Fibroblast of the aortic adventitia (primary cell): ENCODE results near the gene SLA2. TPM values are rescaled to one million over a fixed set of nuclear protein-coding genes. Genes with fewer than 3 reads are reported as not detected.

ENCODE experiments used
- DNase-seq: peaks from one replicate; pipeline ENCODE4 v3.0.0-alpha.2; 2010; ENCODE audit warnings: low read depth
- H3K4me3 ChIP-seq: 2 replicates; pipeline ENCODE4 v1.5.1; 2011; ENCODE audit warnings: low read depth, mild to moderate bottlenecking, control low read depth, low read length, moderate library complexity
- CTCF ChIP-seq: IDR thresholded peaks from 2 replicates; pipeline ENCODE4 v1.5.1; 2011; ENCODE audit warnings: mild to moderate bottlenecking, low read length, control low read depth, inconsistent platforms; ENCODE audit not compliant: insufficient read depth
- total RNA-seq: library from RNA; depleted of rRNA; stranded (reverse); fragments of >200 nt; gene quantifications from 2 replicates; pipeline ENCODE4 v1.2.3, GENCODE V29; 2012; ENCODE audit warnings: low replicate concordance

Gene SLA2
- total RNA-seq, 1 donor = not detected

- TF ChIP-seq CTCF = no peak
Observed at GRCh38 chr20:36591281-36591680, 54.7 kb downstream of the SLA2 start.

GRCh38 chr20:36587388-36588070 lies 58.5 kb downstream of the SLA2 start:
- TF ChIP-seq CTCF = no peak
- no peak for DNase-seq
- no peak overlapping the region for H3K4me3 ChIP-seq

More at GRCh38 chr20:36591281-36591680, 54.7 kb downstream of the SLA2 start:
- no peak for DNase-seq
- H3K4me3 ChIP-seq = no peak overlapping the region

- TF ChIP-seq CTCF = no peak
- peak; percentile 66 for DNase-seq
- no peak overlapping the region for H3K4me3 ChIP-seq
Observed at GRCh38 chr20:36585410-36586125, 60.4 kb downstream of the SLA2 start.

GRCh38 chr20:36584018-36584481 lies 61.9 kb downstream of the SLA2 start:
- no peak for TF ChIP-seq CTCF
- no peak overlapping the region for H3K4me3 ChIP-seq
- DNase-seq = no peak

- no peak for DNase-seq
- no peak for TF ChIP-seq CTCF
- H3K4me3 ChIP-seq = no peak overlapping the region
Observed at GRCh38 chr20:36582821-36583220, 63.2 kb downstream of the SLA2 start.

- H3K4me3 ChIP-seq = no peak overlapping the region
- no peak for DNase-seq
- TF ChIP-seq CTCF = no peak
Observed at GRCh38 chr20:36582322-36582721, 63.7 kb downstream of the SLA2 start.
